Right ventricle myocardium superior (tissue), 1 donor: ENCODE data around the gene VWA5B2. TPM values are rescaled to one million over a fixed set of nuclear protein-coding genes. Genes with fewer than 3 reads are reported as not detected.
"Not testable (repeated sequence)": the region's sequence is repeated elsewhere in the genome, so short reads cannot be mapped to it uniquely, and the experiment has no call there.

Source experiments
- ATAC-seq: fragments of 200-7000 bp; cut with Tn5 transposase; one replicate; pipeline ENCODE4 v1.9.1; 2020; ENCODE audit warnings: mild to moderate bottlenecking; ENCODE audit not compliant: poor library complexity
- DNase-seq: peaks from one replicate; pipeline ENCODE4 v3.0.0-alpha.2; 2020
- intact Hi-C: fragments of 100-400 bp; cut with DNase I; formaldehyde crosslinking; loops from one replicate; pipeline ENCODE4 v1.11.2; 2022
- total RNA-seq: library from RNA; stranded (reverse); fragmentation: NEBNext Ultra II Directional; extraction: Animal tissue kit (Norgen Biotek cat#: 25700); gene quantifications from one replicate; pipeline ENCODE4 v1.2.1, GENCODE V29; 2021
- donor health status: DM: no; HTN: yes; CAD: no; lungs with severe emphysema.

VWA5B2 gene
- total RNA-seq, 1 donor from 2014 or later = not detected

DNA sequence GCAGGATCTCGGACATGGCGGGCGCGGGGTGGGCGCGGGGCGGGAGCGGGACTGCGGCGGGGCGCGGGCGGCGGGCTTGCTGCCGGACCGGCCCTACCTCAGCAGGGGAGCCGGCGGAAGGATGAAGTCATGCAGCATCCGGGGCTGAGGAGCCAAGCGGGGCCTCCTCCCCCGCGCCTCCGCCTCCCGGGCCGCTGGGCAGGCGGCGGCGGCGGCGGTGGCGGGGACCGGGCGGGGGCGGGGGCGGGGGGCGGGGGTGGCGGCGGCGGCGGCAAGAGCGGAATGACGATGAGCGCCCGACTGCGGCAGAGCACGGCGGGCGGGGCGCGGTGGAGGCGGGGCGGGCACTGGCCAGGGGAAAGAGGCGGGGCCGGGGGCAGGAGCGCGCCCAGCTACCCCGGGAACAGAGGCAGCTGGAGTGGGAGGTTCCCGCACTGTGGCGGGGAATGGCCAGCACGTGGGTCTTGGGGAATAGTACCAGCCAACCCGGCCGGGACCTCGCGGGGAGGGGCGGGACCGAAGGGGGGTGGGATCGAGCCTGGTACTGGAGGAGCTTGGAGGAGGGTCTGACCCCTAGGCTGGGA lies 32.0 kb downstream of the VWA5B2 start, which contains the start of gene CAMK2N2:
Gene CAMK2N2 (minus strand): TSS at position 284 of the 584 bp plus-strand sequence. CDS start 268 bp downstream, at position 16.
- DNase-seq (peak; percentile 67), ATAC-seq (peak; percentile 64)
- intact Hi-C loops = no loop called here

DNA sequence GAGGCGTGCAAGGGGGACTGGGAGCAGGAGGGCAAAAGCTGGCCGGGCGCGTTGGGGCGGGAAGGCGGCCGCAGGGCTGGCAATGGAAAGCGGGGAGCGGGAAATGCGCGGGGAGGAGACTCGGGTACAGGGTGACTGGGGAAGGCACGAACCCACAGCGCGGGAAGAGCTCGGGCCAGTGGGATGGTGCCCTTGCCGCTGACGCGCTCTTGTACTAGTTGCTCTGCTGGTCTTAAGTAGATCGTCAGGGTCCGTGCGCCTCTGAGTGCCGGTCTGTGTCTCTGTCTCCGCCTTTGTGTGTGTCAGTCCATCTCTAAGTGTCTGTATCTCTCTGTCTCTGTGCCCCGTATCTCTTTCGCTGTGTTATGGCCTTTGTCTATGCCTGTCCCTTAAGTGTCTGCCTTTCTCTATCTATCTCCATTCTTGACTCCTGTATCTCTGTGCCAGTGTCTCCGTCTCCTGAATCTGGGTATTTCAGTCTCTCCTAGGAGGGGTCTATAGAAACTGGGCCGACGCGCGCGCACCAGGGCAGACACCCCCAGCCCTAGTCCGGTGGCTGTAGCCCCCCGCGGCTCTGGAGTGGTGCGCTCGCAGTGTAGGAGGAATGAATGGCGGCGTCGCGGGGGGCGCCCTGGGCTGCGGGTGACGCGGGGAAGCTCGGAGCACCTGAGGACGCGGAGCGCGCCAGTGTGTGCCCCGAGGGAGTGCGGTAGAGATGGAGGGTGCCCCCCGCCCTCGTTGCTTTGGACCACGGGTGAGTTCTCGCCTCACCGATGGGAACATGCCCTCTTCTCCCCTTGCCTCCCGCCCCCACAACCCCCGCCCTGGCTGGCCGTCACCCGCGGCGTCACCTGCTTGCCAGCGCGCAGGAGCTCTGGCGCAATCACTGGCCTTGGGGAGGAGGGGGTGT lies 32.7 kb downstream of the VWA5B2 start:
- ATAC-seq = peak; percentile 8
- intact Hi-C loops = no loop called here
- DNase-seq = no peak

- DNase-seq = no peak
- no peak for ATAC-seq
- intact Hi-C loops = no loop called here
Measured at GRCh38 chr3:184262764-184263179, 33.4 kb downstream of the VWA5B2 start.

DNA sequence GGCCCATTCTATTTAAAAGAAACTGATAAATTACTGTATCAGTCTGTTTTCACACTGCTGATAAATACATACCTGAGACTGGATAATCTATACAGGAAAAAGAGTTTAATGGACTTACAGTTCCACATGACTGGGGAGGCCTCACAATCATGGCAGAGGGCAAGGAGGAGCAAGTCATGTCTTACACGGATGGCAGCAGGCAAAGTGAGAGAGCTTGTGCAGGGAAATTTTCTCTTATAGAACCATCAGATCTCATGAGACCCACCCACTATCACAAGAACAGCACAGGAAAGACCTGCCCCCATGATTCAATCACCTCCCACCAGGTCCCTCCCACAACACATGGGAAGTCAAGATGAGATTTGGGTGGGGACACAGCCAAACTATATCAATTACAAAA lies 37.9 kb downstream of the VWA5B2 start:
- DNase-seq, ATAC-seq, intact Hi-C loops: not testable (repeated sequence)

DNA sequence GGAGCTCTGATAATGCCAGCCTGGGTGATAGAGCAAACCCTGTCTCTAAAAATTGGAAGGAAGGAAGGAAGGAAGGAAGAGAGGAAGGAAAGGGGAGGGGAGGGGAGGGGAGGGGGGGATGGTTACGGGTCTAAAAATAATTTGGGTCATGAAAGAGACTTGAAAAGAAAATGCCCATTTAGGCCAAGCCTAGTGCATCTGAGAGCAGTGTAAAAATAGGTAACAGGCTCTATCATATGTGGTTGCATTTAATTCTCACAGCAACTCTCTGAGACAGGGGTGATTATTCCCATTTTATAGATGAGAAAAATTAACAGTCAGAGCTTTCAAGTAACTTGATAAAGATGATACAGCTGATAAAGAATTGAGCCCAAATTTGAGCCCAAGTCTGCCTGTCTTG lies 42.9 kb downstream of the VWA5B2 start:
- ATAC-seq (no peak), DNase-seq (no peak)
- intact Hi-C loops = no loop called here

DNA sequence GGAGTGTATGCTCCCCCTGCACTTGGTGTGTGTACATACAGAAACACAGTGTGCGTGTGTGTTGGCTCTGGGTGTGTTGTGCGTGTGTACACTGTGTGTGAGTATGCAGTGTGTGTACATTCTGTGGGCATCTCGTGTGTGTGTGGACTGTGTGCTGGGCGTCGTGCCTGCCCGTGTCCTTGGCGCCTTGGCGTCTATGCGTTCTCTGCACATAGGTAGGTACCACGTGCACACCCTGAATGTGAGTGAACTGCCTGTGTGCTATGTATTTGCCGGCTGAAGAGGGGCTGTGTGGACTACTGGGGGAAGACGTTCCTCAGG lies 46.0 kb downstream of the VWA5B2 start:
- intact Hi-C loops = no loop called here
- ATAC-seq = no peak
- DNase-seq = no peak

DNA sequence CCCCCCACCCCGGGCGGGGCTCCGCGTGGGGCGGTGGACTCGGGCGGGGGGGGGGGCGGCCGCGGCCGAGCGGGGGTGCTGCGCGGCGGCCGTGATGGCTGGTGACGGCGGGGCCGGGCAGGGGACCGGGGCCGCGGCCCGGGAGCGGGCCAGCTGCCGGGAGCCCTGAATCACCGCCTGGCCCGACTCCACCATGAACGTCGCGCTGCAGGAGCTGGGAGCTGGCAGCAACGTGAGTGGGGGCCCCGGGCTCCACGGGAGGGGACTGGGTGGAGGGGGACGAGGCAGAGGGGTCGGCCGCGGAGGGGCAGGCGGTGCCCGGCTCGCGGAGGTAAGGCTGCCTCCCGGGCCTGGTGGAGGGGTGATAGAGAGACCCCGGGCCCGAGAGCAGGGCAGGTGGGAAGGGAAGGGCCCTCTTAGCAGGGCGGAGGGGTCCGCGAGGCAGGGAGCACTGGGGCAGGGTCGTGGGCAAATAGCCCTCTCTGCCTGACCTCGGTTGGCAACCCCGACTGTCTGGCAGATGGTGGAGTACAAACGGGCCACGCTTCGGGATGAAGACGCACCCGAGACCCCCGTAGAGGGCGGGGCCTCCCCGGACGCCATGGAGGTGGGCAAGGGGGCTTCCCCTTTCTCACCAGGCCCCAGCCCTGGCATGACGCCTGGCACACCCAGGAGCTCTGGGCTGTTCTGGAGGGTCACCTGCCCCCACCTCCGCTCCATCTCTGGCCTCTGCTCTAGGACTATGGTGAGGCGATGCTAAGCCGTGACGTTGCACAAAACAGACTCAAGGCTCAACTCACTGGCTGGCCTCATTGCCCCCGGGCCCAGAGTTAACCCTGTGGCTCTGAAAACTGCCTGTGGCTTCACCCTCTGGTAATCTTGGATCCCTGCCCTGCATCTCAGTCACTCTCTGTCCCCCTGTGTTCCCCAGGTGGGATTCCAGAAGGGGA lies 46.9 kb downstream of the VWA5B2 start, which contains the start of gene ECE2:
Gene ECE2 (plus strand): TSS at position 62 of the 950 bp plus-strand sequence. CDS start 132 bp downstream, at position 194.
- intact Hi-C loops = no loop called here
- ATAC-seq (no peak), DNase-seq (no peak)

DNA sequence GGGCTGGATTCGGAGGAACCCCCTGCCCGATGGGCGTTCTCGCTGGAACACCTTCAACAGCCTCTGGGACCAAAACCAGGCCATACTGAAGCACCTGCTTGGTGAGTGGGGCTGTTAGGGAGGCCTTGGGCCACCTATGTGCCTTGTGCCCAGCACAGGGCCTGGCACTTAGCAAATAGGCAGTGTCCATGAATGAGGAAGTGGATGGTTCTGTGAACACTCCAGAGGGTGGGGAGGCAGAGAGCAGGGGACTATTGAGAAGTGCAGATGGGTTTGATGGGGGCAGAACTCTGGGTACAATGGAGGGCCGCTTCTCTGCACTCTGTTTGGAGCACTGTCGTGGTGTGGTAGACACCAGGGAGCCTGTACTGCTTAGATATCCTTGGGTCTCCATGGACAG lies 48.0 kb downstream of the VWA5B2 start:
- intact Hi-C loops = no loop called here
- no peak for ATAC-seq
- DNase-seq = no peak

DNA sequence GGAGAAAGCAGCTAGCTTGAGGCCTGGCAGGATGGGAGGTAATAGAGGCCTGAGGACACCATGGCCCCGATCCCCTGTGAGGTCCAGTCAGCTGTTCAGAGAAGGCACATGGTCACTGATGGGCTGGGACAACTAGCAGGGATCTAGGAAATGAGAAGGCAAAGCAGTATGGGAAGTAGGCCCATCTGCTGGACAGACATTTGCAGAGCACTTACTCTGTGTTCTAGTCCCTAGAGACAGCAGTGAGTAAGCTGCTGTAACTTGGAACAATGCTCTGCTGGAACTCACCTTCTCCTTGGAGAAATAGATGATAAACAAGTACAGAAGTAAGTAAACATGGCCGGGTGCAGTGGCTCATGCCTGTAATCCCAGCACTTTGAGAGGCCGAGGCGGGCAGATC lies 53.6 kb downstream of the VWA5B2 start:
- ATAC-seq (no peak), DNase-seq (no peak)
- intact Hi-C loops = loop anchor here (10.0 kb wide), 1 partner anchor 388 kb away; no protein-coding TSS in a partner anchor

GRCh38 chr3:184283681-184284080 lies 54.3 kb downstream of the VWA5B2 start:
- no peak for DNase-seq
- no peak for ATAC-seq
- intact Hi-C loops = loop anchor here (10.0 kb wide), 1 partner anchor 389 kb away; no protein-coding TSS in a partner anchor

DNA sequence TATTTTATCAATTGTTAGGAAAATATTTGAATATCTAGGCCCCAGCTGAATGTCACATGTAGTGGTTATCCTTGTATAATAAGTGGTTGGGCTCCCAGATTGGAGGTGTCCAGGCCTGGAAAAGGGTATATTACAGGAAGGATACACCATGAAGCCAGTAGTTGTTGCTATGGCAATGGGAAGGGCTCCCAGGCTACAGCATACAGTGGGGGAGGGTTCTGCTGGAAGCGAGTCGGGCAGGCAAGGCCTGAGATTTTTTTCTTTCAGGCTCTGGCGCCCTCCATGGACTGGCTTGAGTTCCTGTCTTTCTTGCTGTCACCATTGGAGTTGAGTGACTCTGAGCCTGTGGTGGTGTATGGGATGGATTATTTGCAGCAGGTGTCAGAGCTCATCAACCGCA lies 55.3 kb downstream of the VWA5B2 start:
- DNase-seq = no peak
- intact Hi-C loops = loop anchor here (10.0 kb wide), 1 partner anchor 390 kb away; no protein-coding TSS in a partner anchor

DNA sequence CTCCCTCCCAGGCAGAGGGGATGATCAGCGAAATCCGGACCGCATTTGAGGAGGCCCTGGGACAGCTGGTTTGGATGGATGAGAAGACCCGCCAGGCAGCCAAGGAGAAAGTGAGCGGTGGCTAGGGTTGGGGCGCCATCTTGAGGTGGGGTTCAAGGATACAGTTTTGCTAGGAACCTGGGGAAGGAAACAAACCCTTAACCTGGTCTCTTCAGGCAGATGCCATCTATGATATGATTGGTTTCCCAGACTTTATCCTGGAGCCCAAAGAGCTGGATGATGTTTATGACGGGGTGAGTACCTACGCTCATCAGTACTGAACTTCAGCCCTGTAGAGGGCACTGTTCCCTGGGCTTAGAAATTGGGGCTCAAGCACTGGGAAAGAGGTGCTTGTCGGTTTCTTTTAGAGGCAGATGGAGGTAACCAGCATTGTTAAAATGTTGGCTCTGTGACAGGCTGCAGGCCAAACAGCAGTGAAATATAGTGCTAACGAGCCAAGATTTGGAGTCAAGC lies 60.1 kb downstream of the VWA5B2 start:
- peak; percentile 55 for ATAC-seq
- no peak for DNase-seq

More for the DNA sequence above, 55.3 kb downstream of the VWA5B2 start:
- ATAC-seq = peak; percentile 61

DNA sequence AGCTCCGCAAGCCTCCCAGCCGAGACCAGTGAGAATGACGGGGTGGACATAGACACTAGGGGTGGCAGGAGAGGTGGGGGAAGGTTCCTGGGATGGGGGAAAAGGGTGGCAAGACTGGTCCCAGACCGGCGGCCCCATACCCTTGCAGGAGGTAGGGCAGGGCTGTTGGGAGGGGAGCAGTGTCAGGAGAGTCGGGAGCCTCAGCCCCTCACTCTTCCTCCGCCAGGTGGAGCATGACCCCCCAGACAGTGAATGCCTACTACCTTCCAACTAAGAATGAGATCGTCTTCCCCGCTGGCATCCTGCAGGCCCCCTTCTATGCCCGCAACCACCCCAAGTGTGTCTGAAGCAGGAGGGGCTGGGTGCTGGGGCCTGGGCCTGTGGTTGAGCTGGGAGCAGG lies 60.9 kb downstream of the VWA5B2 start:
- ATAC-seq = no peak
- intact Hi-C loops = no loop called here

More for the DNA sequence above, 60.1 kb downstream of the VWA5B2 start:
- intact Hi-C loops = loop anchor here (10.0 kb wide), 1 partner anchor 395 kb away; no protein-coding TSS in a partner anchor

GRCh38 chr3:184291044-184291737 lies 61.8 kb downstream of the VWA5B2 start:
- intact Hi-C loops = no loop called here

More for the DNA sequence above, 60.9 kb downstream of the VWA5B2 start:
- no peak for DNase-seq

More at GRCh38 chr3:184291044-184291737, 61.8 kb downstream of the VWA5B2 start:
- DNase-seq (no peak), ATAC-seq (no peak)
